Measurements from ENCODE around the gene CNIH1. TPM values are rescaled to one million over a fixed set of nuclear protein-coding genes. Genes with fewer than 3 reads are reported as not detected.

Gene CNIH1
- total and polyA plus RNA-seq, 2 of the 13 experiments (the other 11 are each of a cell fraction or from before 2014, with no cell fraction given): 166 to 421 TPM

DNA sequence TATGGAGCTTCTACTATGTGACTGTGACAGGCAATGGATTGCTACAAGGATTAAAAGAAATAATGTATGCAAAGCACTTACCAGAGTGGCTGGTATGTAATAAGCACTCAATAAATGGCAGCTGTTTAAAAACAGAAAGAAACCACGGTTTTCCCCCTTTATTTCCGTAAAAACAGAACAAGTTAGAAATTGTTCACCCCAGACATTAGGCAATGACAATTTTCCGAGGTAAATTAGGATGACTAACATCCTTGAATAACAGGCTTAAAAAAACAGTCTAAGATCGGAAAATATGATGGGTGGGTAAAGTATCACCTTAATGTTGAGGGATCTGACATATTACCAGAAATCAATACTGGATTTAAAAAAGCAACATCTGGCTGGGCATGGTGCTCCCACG is 20.9 kb upstream of the CNIH1 start (continued):
- TF ChIP-seq, protein P1, sequence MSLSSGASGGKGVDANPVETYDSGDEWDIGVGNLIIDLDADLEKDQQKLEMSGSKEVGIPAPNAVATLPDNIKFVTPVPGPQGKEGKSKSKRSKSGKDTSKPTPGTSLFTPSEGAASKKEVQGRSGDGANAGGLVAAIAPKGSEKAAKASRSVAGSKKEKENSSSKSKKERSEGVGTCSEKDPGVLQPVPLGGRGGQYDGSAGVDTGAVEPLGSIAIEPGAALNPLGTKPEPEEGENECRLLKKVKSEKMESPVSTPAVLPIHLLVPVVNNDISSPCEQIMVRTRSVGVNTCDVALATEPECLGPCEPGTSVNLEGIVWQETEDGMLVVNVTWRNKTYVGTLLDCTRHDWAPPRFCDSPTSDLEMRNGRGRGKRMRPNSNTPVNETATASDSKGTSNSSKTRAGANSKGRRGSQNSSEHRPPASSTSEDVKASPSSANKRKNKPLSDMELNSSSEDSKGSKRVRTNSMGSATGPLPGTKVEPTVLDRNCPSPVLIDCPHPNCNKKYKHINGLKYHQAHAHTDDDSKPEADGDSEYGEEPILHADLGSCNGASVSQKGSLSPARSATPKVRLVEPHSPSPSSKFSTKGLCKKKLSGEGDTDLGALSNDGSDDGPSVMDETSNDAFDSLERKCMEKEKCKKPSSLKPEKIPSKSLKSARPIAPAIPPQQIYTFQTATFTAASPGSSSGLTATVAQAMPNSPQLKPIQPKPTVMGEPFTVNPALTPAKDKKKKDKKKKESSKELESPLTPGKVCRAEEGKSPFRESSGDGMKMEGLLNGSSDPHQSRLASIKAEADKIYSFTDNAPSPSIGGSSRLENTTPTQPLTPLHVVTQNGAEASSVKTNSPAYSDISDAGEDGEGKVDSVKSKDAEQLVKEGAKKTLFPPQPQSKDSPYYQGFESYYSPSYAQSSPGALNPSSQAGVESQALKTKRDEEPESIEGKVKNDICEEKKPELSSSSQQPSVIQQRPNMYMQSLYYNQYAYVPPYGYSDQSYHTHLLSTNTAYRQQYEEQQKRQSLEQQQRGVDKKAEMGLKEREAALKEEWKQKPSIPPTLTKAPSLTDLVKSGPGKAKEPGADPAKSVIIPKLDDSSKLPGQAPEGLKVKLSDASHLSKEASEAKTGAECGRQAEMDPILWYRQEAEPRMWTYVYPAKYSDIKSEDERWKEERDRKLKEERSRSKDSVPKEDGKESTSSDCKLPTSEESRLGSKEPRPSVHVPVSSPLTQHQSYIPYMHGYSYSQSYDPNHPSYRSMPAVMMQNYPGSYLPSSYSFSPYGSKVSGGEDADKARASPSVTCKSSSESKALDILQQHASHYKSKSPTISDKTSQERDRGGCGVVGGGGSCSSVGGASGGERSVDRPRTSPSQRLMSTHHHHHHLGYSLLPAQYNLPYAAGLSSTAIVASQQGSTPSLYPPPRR (CRISPR knock-in tag; IDR thresholded peaks at IDR 0.05; ENCODE audit: borderline replicate concordance): no peak
- TF ChIP-seq, protein P2, sequence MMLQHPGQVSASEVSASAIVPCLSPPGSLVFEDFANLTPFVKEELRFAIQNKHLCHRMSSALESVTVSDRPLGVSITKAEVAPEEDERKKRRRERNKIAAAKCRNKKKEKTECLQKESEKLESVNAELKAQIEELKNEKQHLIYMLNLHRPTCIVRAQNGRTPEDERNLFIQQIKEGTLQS (CRISPR knock-in tag; IDR thresholded peaks at IDR 0.05): no peak
- TF ChIP-seq, protein P3, sequence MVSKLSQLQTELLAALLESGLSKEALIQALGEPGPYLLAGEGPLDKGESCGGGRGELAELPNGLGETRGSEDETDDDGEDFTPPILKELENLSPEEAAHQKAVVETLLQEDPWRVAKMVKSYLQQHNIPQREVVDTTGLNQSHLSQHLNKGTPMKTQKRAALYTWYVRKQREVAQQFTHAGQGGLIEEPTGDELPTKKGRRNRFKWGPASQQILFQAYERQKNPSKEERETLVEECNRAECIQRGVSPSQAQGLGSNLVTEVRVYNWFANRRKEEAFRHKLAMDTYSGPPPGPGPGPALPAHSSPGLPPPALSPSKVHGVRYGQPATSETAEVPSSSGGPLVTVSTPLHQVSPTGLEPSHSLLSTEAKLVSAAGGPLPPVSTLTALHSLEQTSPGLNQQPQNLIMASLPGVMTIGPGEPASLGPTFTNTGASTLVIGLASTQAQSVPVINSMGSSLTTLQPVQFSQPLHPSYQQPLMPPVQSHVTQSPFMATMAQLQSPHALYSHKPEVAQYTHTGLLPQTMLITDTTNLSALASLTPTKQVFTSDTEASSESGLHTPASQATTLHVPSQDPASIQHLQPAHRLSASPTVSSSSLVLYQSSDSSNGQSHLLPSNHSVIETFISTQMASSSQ (IDR thresholded peaks at IDR 0.05; ENCODE audit: low read depth): no peak
- TF ChIP-seq, protein P3 (CRISPR knock-in tag; IDR thresholded peaks at IDR 0.05; ENCODE audit: borderline replicate concordance): no peak
- TF ChIP-seq ZFP62 (CRISPR knock-in tag; IDR thresholded peaks at IDR 0.05) (no peak), YY1 (IDR thresholded peaks at IDR 0.05; ENCODE audit: insufficient read depth, insufficient replicate concordance, low read depth, low read length) (no peak), ZNF652 (CRISPR knock-in tag; IDR thresholded peaks at IDR 0.05; ENCODE audit: borderline replicate concordance, low read depth) (no peak), ZBTB20 (CRISPR knock-in tag; IDR thresholded peaks at IDR 0.05; ENCODE audit: borderline replicate concordance, low read depth) (no peak)

Measured in HepG2 (cell line).